Measurements from ENCODE around the gene SP3. TPM values are rescaled to one million over a fixed set of nuclear protein-coding genes. Genes with fewer than 3 reads are reported as not detected.

SP3 gene
- total and polyA plus RNA-seq, 9 of the 15 experiments (the other 6 are each of a cell fraction or from before 2014, with no cell fraction given) = 12.0 to 106 (median 74.9) TPM

- no peaks in the 10 kb centered on the region for H3K9me1 ChIP-seq (ENCODE audit: control insufficient read depth, insufficient read depth, low read length)
- no peak overlapping the region for H3K27ac ChIP-seq (ENCODE audit: extremely low read depth, low read depth, low read length)
- FAIRE-seq = no peak
- DNase-seq (ENCODE audit: extremely low read depth in 1 of 4, low spot score in 3 of 4) = no peak
- H3K79me2 ChIP-seq (ENCODE audit: control insufficient read depth, insufficient read depth, low read length) = no peaks in the 10 kb centered on the region
- ChIA-PET CTCF (ENCODE audit: low intra/inter-chr PET ratio) (no interaction called here), POLR2A (no interaction called here)
- no peaks in the 10 kb centered on the region for H3K36me3 ChIP-seq (ENCODE audit: control insufficient read depth, insufficient read depth, low read length)
- no peak overlapping the region for H3K4me2 ChIP-seq (ENCODE audit: insufficient read depth, low read length)
- intact Hi-C loops (cut with micrococcal nuclease) = no loop called here
- no TSS peak for BruUV-seq (replicated peaks)
- peaks cover 0 to 17% of the 10 kb centered on the region in 2 experiments; a peak in 2 of 5 replicates for H3K27me3 ChIP-seq (ENCODE audit: control insufficient read depth in 2 of 2, insufficient read depth in 2 of 2, low read length in 2 of 2)
- 47% methylated on average over 2 of the region's 2 CpGs for WGBS (ENCODE audit: insufficient coverage, low coverage, missing lambda C conversion rate)
- H3K9me3 ChIP-seq (replicated peaks; ENCODE audit: control insufficient read depth, insufficient read depth, low read depth, low read length) = no peaks in the 10 kb centered on the region
- H3K4me1 ChIP-seq (replicated peaks in 1 of 2; ENCODE audit: control insufficient read depth in 2 of 2, insufficient read depth in 2 of 2, low read length in 2 of 2) = peaks cover 0 to 10% of the 10 kb centered on the region in 2 experiments; a peak in 2 of 5 replicates
- no peak overlapping the region for H3K4me3 ChIP-seq
- TF ChIP-seq POLR3A (IDR thresholded peaks at IDR 0.05; ENCODE audit: borderline replicate concordance, extremely low read depth, insufficient read depth, insufficient read length) (no peak), CHAMP1 (IDR thresholded peaks at IDR 0.05) (no peak), MLLT1 (IDR thresholded peaks at IDR 0.05) (no peak), MAFK (IDR thresholded peaks at IDR 0.05; ENCODE audit: low read length) (no peak), E2F3 (CRISPR knock-in tag; IDR thresholded peaks at IDR 0.05) (no peak), ZNF589 (CRISPR knock-in tag; IDR thresholded peaks at IDR 0.05; ENCODE audit: low read depth) (no peak), POLR2B (IDR thresholded peaks at IDR 0.05; ENCODE audit: low read depth, partially characterized antibody) (no peak), TEAD1 (CRISPR knock-in tag; IDR thresholded peaks at IDR 0.05) (no peak), CBFB (CRISPR knock-in tag; IDR thresholded peaks at IDR 0.05) (no peak)
- H2AFZ ChIP-seq (ENCODE audit: low read depth, low read length) = no peak overlapping the region
- ATAC-seq = no peak
- no peak overlapping the region for H3K9ac ChIP-seq (ENCODE audit: insufficient read depth in 1 of 2, low read depth in 2 of 2, low read length in 2 of 2)
- in situ Hi-C loops (cut with MboI) = no loop called here
- no peaks in the 10 kb centered on the region for H4K20me1 ChIP-seq (replicated peaks; ENCODE audit: control insufficient read depth, insufficient read depth, low read length)
Measured at GRCh38 chr2:174011796-174012195, 46.6 kb upstream of the SP3 start.

Measured in K562 (cell line).